ENCODE measurements around the gene CNOT1. TPM values are rescaled to one million over a fixed set of nuclear protein-coding genes. Genes with fewer than 3 reads are reported as not detected.

The CNOT1 gene
- total and polyA plus RNA-seq, 10 of the 15 experiments (the other 5 are each of a cell fraction or from before 2014, with no cell fraction given) = 101 to 246 (median 175) TPM

- CTCF ChIA-PET = interaction anchor here (1.0 to 2.0 kb wide), 4 partner anchors 16 to 214 kb away, joined by 3 to 4 read pairs (median 4); no protein-coding TSS in a partner anchor
Measured at GRCh38 chr16:58541711-58542110, 87.9 kb downstream of the CNOT1 start.

More at GRCh38 chr16:58541711-58542110, 87.9 kb downstream of the CNOT1 start:
- H3K9me3 ChIP-seq (replicated peaks; ENCODE audit: control insufficient read depth, insufficient read depth, low read length) = no peaks in the 10 kb centered on the region
- intact Hi-C loops (cut with micrococcal nuclease; ENCODE audit: unreplicated experiment) = no loop called here
- H3K4me1 ChIP-seq (ENCODE audit: control insufficient read depth, insufficient read depth, low read length) = no peaks in the 10 kb centered on the region
- H3K9ac ChIP-seq (ENCODE audit: control insufficient read depth, insufficient read depth, low read length) = no peak overlapping the region
- BruUV-seq (replicated peaks) = no TSS peak
- no peaks in the 10 kb centered on the region for H3K79me2 ChIP-seq (ENCODE audit: control insufficient read depth, insufficient read depth, low read length)
- DNase-seq (ENCODE audit: low read depth, low spot score) = no peak
- FAIRE-seq = no peak
- no peak overlapping the region for H2AFZ ChIP-seq (ENCODE audit: control insufficient read depth, low read depth, low read length)
- H4K20me1 ChIP-seq (ENCODE audit: control insufficient read depth, insufficient read depth) = no peaks in the 10 kb centered on the region
- ChIA-PET RAD21 (ENCODE audit: unreplicated experiment) (no interaction called here), POLR2A (interaction anchor here (1.4 kb wide), 1 partner anchor 9 kb away, joined by 3 read pairs; no protein-coding TSS in a partner anchor), SMC1A (ENCODE audit: uncharacterized antibody, unreplicated experiment) (interaction anchor here (0.6 kb wide), 1 partner anchor 14 kb away, joined by 3 read pairs; no protein-coding TSS in a partner anchor)
- H3K27me3 ChIP-seq (replicated peaks in 1 of 2; ENCODE audit: control insufficient read depth in 2 of 2, insufficient read depth in 2 of 2, low read length in 1 of 2) = no peaks in the 10 kb centered on the region
- H3K4me3 ChIP-seq = no peak overlapping the region
- no peak overlapping the region for H3K27ac ChIP-seq (ENCODE audit: control insufficient read depth, insufficient read depth)
- in situ Hi-C loops (cut with MboI) = no loop called here
- H3K4me2 ChIP-seq (ENCODE audit: control insufficient read depth, insufficient read depth) = no peak overlapping the region
- WGBS (ENCODE audit: insufficient coverage, insufficient replicate concordance, low lambda C conversion rate, missing lambda C conversion rate) = 100% methylated on average over 2 of the region's 2 CpGs
- no peak for ATAC-seq
- H3K36me3 ChIP-seq (ENCODE audit: control insufficient read depth in 2 of 2, insufficient read depth in 2 of 2, low read length in 1 of 2) = peaks cover 23 to 73% of the 10 kb centered on the region in 2 experiments
- no peak for TF ChIP-seq BCLAF1 (IDR thresholded peaks at IDR 0.05)
- no peak for TF ChIP-seq RCOR1 (conservative IDR thresholded peaks at IDR 0.05; ENCODE audit: low read depth, low read length)
- TF ChIP-seq TCF12 (IDR thresholded peaks at IDR 0.05; ENCODE audit: low read depth, low read length) = no peak
- TF ChIP-seq NKRF (conservative IDR thresholded peaks at IDR 0.05) = no peak
- TF ChIP-seq SREBF2 (IDR thresholded peaks at IDR 0.05; ENCODE audit: low read length) = no peak
- TF ChIP-seq CUX1 (IDR thresholded peaks at IDR 0.05; ENCODE audit: insufficient replicate concordance, low read depth, low read length) = no peak
- no peak for TF ChIP-seq JUNB (IDR thresholded peaks at IDR 0.05)
- TF ChIP-seq ATF2 (IDR thresholded peaks at IDR 0.05; ENCODE audit: low read length) = no peak
- no peak for TF ChIP-seq IRF4 (IDR thresholded peaks at IDR 0.05; ENCODE audit: low read depth, low read length)
